HG03025 (cell line): ENCODE measurements around the gene NUP37.
A peak's percentile ranks its signal among the peaks of the same experiment; 100 is the strongest.
"Not testable (repeated sequence)": the region's sequence is repeated elsewhere in the genome, so short reads cannot be mapped to it uniquely, and the experiment has no call there.

Experiments
- ATAC-seq: cut with Tn5 transposase; IDR thresholded peaks from one replicate; pipeline ENCODE4 v1.9.1; 2021; ENCODE audit warnings: mild to moderate bottlenecking, moderate library complexity; ENCODE audit not compliant: unreplicated experiment, low FRiP score

NUP37 gene, protein sequence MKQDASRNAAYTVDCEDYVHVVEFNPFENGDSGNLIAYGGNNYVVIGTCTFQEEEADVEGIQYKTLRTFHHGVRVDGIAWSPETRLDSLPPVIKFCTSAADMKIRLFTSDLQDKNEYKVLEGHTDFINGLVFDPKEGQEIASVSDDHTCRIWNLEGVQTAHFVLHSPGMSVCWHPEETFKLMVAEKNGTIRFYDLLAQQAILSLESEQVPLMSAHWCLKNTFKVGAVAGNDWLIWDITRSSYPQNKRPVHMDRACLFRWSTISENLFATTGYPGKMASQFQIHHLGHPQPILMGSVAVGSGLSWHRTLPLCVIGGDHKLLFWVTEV

GRCh38 chr12:102119674-102120563 is at the start of gene NUP37, which contains the start of gene PARPBP:
NUP37 (minus strand) TSS chr12:102120114; CDS start chr12:102118518, 1,596 bp downstream.
PARPBP (plus strand) TSS chr12:102120183; CDS start chr12:102123889, 3,706 bp downstream.
- ATAC-seq, result peak; percentile 96

DNA sequence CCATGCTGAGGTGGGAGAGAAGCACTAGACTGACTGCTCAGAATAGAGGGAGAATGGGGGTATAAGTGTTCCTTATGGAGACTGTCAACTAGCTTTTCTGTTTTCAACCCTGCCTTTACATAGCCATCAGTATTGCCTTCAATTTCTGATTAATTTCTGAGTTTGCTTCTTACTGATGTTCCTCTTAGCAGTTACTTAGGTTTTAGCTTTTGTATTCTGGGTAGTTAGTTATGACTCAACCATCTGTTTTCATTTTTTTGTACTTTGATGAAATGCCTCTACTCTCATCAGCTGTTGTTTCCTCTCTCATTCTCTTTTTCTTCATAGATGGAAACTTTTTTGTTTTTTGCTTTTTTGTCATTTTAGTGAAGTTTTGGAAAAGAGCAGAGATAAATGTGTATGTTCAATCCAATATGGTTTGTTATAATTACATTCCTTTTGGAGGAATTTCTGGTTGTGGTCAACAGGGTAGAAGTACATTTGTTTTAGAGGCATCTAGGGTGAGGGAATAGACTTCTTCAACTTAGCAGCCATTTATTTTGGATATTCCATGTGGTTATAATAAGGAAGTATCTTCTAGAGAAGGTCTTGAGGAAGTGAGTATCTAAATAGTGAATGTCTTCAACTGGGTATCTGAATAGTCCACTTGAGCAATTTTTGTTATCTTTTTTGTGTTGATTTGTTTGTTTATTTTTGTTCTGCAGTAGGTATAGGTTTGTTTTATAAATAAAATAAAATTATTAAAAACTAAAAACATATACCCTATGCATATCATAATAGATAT is 48.1 kb upstream of the NUP37 start:
- ATAC-seq, result no peak

GRCh38 chr12:102163383-102163782 is 43.5 kb upstream of the NUP37 start:
- ATAC-seq, result no peak

DNA sequence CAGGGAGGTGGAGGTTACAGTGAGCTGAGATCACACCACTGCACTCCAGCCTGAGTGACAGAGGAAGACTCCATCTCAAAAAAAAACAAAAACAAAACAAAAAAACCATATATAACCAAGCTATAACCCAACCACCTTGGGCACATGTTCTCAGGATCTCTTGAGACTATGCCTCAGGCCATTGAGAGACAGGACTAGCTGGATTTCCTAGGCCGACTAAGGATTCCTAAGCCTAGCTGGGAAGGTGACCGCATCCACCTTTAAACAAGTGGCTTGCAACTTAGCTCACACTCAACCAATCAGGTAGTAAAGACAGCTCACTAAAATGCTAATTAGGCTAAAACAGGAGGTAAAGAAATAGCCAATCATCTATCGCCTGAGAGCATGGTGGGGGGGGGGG is 35.3 kb upstream of the NUP37 start:
- ATAC-seq, result not testable (repeated sequence)

DNA sequence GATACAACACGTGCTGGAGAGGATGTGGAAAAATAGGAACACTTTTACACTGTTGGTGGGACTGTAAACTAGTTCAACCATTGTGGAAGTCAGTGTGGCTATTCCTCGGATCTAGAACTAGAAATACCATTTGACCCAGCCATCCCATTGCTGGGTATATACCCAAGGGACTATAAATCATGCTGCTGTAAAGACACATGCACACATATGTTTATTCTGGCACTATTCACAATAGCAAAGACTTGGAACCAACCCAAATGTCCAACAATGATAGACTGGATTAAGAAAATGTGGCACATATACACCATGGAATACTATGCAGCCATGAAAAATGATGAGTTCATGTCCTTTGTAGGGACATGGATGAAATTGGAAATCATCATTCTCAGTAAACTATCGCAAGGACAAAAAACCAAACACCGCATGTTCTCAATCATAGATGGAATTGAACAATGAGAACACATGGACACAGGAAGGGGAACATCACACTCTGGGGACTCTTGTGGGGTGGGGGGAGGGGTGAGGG is 27.2 kb upstream of the NUP37 start:
- ATAC-seq, result not testable (repeated sequence)

DNA sequence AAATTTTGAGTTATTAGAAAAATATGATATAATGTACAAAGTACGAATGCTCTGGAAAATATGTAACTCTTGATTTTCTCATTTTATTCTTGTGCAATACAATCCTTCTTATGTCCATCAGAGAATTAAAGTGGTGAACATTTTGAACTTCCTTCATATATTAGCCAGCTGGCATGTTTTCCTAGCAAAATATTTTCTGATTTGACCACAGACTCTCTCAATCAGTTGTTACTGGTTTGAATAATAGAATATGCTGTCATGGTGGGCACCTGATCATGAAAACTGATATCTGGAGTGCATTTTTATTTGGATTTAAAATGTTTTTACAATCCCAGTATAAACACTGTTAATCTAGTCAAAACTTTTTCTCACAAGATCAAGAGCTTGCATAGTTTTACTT is 24.3 kb upstream of the NUP37 start:
- no peak for ATAC-seq

DNA sequence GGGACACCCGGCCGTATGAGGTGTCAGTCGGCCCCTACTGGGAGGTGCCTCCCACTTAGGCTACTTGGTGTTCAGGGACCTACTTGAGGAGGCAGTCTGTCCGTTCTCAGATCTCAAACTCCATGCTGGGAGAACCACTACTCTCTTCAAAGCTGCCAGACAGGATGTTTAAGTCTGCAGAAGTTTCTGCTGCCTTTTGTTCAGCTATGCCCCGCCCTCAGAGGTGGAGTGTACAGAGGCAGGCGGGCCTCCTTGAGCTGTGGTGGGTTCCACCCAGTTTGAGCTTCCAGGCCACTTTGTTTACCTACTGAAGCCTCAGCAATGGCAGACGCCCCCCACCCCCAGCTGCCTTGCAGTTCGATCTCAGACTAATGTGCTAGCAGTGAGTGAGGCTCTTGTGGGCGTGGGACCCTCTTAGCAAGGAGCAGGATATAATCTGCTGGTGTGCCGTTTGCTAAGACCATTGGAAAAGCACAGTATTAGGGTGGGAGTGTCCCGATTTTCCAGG is 23.0 kb upstream of the NUP37 start:
- ATAC-seq, result not testable (repeated sequence)

DNA sequence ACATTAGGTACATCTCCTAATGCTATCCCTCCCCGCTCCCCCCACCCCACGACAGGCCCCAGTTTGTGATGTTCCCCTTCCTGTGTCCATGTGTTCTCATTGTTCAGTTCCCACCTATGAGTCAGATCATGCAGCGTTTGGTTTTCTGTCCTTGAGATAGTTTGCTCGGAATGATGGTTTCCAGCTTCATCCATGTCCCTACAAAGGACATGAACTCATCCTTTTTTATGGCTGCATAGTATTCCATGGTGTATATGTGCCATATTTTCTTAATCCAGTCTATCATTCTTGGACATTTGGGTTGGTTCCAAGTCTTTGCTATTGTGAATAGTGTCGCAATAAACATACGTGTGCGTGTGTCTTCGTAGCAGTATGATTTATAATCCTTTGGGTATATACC is 17.7 kb upstream of the NUP37 start:
- not testable (repeated sequence) for ATAC-seq

- ATAC-seq, result not testable (repeated sequence)
These were observed 11.5 kb upstream of the NUP37 start for GRCh38 chr12:102131442-102131841.

DNA sequence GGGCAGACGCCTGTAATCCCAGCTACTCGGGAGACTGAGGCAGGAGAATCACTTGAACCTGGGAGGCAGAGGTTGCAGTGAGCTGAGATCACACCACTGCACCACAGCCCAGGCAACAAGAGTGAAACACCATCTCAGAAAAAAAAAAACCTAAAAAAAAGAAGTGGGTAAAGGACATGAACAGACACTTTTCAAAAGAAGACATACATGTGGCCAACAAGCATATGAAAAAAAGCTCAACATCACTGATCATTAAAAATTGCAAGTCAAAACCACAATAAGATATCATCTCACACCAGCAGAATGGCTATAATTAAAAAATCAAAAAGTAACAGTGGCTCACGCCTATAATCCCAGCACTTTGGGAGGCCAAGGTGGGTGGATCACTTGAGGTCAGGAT is 10.8 kb upstream of the NUP37 start:
- not testable (repeated sequence) for ATAC-seq

GRCh38 chr12:102121328-102121727 is 1.4 kb upstream of the NUP37 start:
- not testable (repeated sequence) for ATAC-seq

GRCh38 chr12:102120886-102121285 is 972 bp upstream of the NUP37 start:
- no peak for ATAC-seq

DNA sequence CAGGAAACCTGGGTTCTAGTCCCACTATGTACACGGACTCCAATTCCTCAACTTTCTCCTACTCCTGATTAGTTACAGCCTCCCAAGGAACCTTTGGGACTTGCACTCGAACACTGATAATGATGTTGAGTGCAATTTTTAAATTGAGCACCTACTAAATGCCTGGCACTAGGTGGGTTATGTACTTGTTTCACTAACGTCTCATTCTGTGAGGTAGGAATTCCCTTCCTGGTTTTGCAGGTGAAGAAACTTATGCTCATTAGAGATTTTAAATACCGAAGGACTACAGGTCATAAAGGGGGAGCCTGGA is 605 bp upstream of the NUP37 start:
- ATAC-seq, result no peak

GRCh38 chr12:102118874-102119273 is 1.0 kb downstream of the NUP37 start:
- no peak for ATAC-seq

GRCh38 chr12:102116392-102116791 is 3.5 kb downstream of the NUP37 start:
- ATAC-seq, result no peak

DNA sequence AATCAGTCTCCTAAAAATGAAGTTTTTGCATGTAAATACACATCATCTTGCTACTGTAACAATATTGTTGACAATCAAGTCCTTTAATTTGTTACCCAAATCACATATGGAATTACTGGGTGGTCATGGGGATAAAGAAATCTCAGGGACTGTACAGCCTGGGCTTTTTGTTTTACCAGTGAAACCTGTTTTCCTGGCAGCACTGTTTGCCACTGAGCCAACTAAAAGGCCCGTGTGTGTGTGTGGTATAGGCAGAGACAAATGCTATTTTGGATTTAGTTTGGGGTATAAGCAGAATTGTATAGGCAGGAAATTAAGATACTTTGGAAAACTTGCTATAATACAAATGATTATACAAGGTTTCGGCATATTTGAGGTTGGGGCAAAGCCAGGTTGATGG is 5.7 kb downstream of the NUP37 start:
- ATAC-seq, result no peak

DNA sequence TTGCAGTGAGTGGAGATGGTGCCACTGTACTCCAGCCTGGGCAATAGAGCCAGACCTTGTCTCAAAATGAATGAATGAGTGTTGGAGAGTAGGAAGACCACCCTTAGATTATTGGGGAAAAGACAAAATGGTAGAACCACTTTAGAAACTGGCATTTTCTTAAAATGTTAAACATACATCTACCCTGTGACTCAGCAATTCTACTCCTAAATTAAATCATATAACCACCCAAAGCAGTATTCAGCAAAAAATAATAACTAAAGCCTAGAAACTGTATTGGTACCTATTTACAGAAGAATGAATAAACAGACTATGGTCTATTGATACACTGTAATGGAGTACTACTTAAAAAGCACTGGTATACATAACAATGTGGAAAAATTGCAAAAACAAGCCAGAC is 9.1 kb downstream of the NUP37 start:
- no peak for ATAC-seq

DNA sequence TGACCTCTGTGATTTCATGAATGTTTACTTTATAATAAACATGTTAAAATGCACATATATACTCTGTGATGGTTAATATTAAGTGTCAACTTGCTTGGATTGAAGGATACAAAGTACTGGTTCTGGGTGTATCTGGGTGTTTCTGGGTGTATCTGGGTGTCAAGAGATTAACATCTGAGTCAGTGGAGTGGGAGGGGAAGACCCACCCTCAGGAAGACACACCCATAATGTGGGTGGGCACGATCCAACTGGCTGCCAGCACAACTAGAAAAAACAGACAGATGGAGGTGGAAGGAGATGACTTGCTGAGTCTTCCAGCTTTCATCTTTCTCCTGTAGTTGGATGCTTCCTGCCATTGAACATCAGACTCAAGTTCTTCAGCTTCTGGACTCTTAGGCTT is 11.9 kb downstream of the NUP37 start:
- no peak for ATAC-seq

DNA sequence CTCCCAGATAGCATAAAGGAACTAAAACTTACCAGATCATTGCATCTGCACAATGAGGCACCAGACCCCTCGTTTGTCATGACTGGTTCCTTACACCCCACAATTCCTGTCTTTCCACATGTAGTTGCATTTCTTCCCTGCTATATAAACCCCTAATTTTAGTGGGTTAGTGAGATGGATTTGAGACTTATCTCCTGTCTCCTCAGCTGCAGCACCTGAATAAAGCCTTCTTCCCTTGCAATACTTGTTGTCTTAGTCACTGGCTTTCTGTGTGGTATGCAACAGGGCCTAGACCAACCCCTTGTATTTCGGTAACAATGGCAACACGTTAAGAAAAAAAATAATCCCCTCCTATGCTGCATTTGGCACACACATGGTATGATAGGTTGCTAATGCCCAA is 13.0 kb downstream of the NUP37 start:
- no peak for ATAC-seq

DNA sequence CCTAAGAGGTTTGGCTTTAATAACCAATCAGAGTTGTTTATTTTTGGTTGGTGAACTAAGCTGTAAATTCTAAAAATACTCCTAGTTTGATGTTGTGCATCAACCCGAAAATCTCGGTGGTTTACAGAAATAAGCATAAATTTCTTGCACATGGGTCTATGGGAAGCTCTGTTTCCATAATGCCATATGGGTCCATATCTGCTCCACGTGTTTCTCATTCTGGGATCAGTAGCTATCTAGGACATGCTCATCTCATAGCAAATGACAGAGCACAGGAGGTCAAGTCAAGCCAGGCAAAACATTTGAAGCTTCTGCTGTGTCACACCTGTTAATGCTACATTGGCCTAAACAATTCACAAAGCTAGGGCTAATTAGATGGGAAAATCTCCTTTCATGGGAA is 23.1 kb downstream of the NUP37 start:
- ATAC-seq, result no peak
